NCI-H524 (cell line): ENCODE measurements around the gene GRM6.
A peak's percentile ranks its signal among the peaks of the same experiment; 100 is the strongest.

Source experiments
- DNase-seq, 2 experiments: peaks; one replicate each; lab custom pipeline; 2025; lab: John Stamatoyannopoulos, UW

The GRM6 gene

GRCh38 chr5:178994580-178995340 is at the start of gene GRM6:
TSS of gene GRM6 (minus strand) at chr5:178995320. CDS start at chr5:178994944, 376 bp downstream.
- peak in 1 of 2 experiments; percentile 40 for DNase-seq

- DNase-seq, result no peak
These were observed 49.6 kb upstream of the GRM6 start for GRCh38 chr5:179044765-179045164.

GRCh38 chr5:179033004-179033580 is 38.0 kb upstream of the GRM6 start:
- DNase-seq, result no peak

GRCh38 chr5:179023528-179024189 is 28.5 kb upstream of the GRM6 start, which contains the start of gene ZNF879:
TSS of gene ZNF879 (plus strand) at chr5:179023804. CDS start at chr5:179025005, 1,201 bp downstream.
- peak; percentile 85 to 94 for DNase-seq

GRCh38 chr5:179008667-179009066 is 13.5 kb upstream of the GRM6 start:
- no peak for DNase-seq

GRCh38 chr5:179006564-179006963 is 11.4 kb upstream of the GRM6 start:
- no peak for DNase-seq

- no peak for DNase-seq
These were observed 3.3 kb upstream of the GRM6 start for GRCh38 chr5:178998441-178998840.

GRCh38 chr5:178997191-178997590 is 2.1 kb upstream of the GRM6 start:
- DNase-seq, result no peak

- peak; percentile 9 to 58 for DNase-seq
These were observed 1.0 kb upstream of the GRM6 start for GRCh38 chr5:178996156-178996555.

- DNase-seq, result peak in 1 of 2 experiments; percentile 5
These were observed 196 bp upstream of the GRM6 start for GRCh38 chr5:178995341-178995690.

- no peak for DNase-seq
These were observed 1.1 kb downstream of the GRM6 start for GRCh38 chr5:178993955-178994579.

- no peak for DNase-seq
These were observed 1.8 kb downstream of the GRM6 start for GRCh38 chr5:178993236-178993765.

GRCh38 chr5:178992291-178992895 is 2.7 kb downstream of the GRM6 start:
- no peak for DNase-seq

- DNase-seq, result no peak
These were observed 3.7 kb downstream of the GRM6 start for GRCh38 chr5:178991190-178992145.

- DNase-seq, result no peak
These were observed 4.6 kb downstream of the GRM6 start for GRCh38 chr5:178990491-178990890.

GRCh38 chr5:178989311-178989710 is 5.8 kb downstream of the GRM6 start:
- no peak for DNase-seq

GRCh38 chr5:178988436-178989220 is 6.5 kb downstream of the GRM6 start:
- DNase-seq, result no peak

GRCh38 chr5:178986326-178986960 is 8.7 kb downstream of the GRM6 start:
- DNase-seq, result no peak
